HepG2 (cell line): ENCODE results near the gene CHST11.

ENCODE experiments used
- CTCF ChIP-seq: sonication (generic); formaldehyde crosslinking; IDR thresholded peaks from 2 replicates; pipeline ENCODE4 v1.5.0; 2020; ENCODE audit warnings: mild to moderate bottlenecking, missing genetic modification reagents, moderate library complexity
- NR0B2 ChIP-seq: sonication (generic); formaldehyde crosslinking; IDR thresholded peaks from 2 replicates; pipeline ENCODE4 v1.4.0; 2020; ENCODE audit warnings: mild to moderate bottlenecking, missing genetic modification reagents
- ZNF329 ChIP-seq: sonication (generic); formaldehyde crosslinking; IDR thresholded peaks from 2 replicates; pipeline ENCODE4 v1.9.0; 2021; ENCODE audit warnings: low read depth, mild to moderate bottlenecking, missing genetic modification reagents

DNA sequence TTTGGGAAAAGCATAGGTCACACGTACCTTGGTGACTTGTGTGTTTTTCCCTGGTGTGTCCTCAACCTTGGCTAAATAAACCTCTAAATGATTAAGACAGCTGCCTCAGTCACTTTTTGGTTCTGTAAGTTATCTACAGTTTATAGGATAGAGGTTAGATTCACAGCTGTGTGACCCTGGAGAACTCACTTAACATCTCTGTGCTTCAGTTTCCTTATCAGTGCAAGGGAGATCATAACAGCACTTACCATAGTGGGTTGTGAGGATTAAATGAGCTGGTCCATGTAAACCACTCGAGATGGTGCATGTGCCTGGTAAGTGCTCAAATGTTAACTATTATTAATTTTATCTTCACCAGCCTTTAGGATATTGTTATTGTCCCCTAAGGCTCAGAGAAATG lies 35.4 kb upstream of the CHST11 start:
- no peak for TF ChIP-seq CTCF (CRISPR knock-in tag)
- TF ChIP-seq NR0B2 (CRISPR knock-in tag), result no peak
- no peak for TF ChIP-seq ZNF329 (CRISPR knock-in tag)
